Ishikawa (cell line): ENCODE data around the gene EPHB1.

Source experiments
- CEBPB ChIP-seq: IDR thresholded peaks from 2 replicates; pipeline ENCODE4 v1.6.1; 2012
- CREB1 ChIP-seq: IDR thresholded peaks from 2 replicates; pipeline ENCODE4 v1.6.1; 2012; ENCODE audit warnings: low read depth
- EGR1 ChIP-seq: IDR thresholded peaks from 2 replicates; pipeline ENCODE4 v1.6.1; 2012
- EP300 ChIP-seq: IDR thresholded peaks from 2 replicates; pipeline ENCODE4 v1.6.1; 2012; ENCODE audit warnings: borderline replicate concordance
- FOXM1 ChIP-seq: IDR thresholded peaks from 2 replicates; pipeline ENCODE4 v1.6.1; 2012; ENCODE audit warnings: low read depth, borderline replicate concordance
- RAD21 ChIP-seq: IDR thresholded peaks from 2 replicates; pipeline ENCODE4 v1.6.1; 2012; ENCODE audit warnings: low read depth
- REST ChIP-seq: IDR thresholded peaks from 2 replicates; pipeline ENCODE4 v1.6.1; 2012; ENCODE audit warnings: low read depth, mild to moderate bottlenecking
- TAF1 ChIP-seq: IDR thresholded peaks from 2 replicates; pipeline ENCODE4 v1.6.1; 2012; ENCODE audit warnings: low read depth, mild to moderate bottlenecking
- TEAD4 ChIP-seq: IDR thresholded peaks from 2 replicates; pipeline ENCODE4 v1.6.1; 2012
- USF1 ChIP-seq: IDR thresholded peaks from 2 replicates; pipeline ENCODE4 v1.6.1; 2012
- YY1 ChIP-seq: IDR thresholded peaks from 2 replicates; pipeline ENCODE4 v1.6.1; 2012; ENCODE audit warnings: low read depth
- ZBTB7A ChIP-seq: IDR thresholded peaks from 2 replicates; pipeline ENCODE4 v1.6.1; 2012; ENCODE audit warnings: low read depth
- TF ChIP-seq, protein P1 (sequence below): IDR thresholded peaks from 2 replicates; pipeline ENCODE4 v1.6.1; 2012

DNA sequence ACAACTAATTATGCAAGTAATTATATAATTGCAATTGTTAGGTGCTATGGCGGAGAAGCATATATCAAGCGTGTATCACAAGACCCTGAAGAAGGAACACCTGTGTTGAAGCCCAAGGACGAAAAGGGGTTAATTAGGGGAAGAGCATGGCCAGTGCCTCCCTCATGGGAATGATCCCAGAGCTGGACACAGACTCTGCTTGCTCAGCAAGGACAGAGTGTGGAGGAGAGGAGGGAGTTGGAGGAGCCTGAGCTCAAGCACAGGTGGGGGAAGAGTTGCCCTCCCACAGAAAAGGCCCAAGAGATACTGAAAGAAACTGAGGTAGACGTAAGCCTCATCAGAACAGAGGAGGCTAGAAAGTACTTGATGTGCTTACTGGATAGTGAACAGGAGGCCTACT lies 423.7 kb downstream of the EPHB1 start:
- TF ChIP-seq EGR1: no peak
- no peak for TF ChIP-seq YY1
- TF ChIP-seq REST: no peak
- no peak for TF ChIP-seq EP300
- TF ChIP-seq RAD21: no peak
- TF ChIP-seq FOXM1: no peak
- no peak for TF ChIP-seq TAF1
- no peak for TF ChIP-seq ZBTB7A
- no peak for TF ChIP-seq CEBPB
- no peak for TF ChIP-seq CREB1
- no peak for TF ChIP-seq USF1
- no peak for TF ChIP-seq TEAD4
- TF ChIP-seq, protein P1, sequence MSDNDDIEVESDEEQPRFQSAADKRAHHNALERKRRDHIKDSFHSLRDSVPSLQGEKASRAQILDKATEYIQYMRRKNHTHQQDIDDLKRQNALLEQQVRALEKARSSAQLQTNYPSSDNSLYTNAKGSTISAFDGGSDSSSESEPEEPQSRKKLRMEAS: no peak
